GM04504 (cell line): ENCODE measurements around the gene ZCWPW1.
"Not testable (repeated sequence)": the region's sequence is repeated elsewhere in the genome, so short reads cannot be mapped to it uniquely, and the experiment has no call there.

Experiments used
- DNase-seq: peaks from one replicate; pipeline ENCODE4 v3.0.0-alpha.2; 2012; ENCODE audit warnings: low read depth

The ZCWPW1 gene

DNA sequence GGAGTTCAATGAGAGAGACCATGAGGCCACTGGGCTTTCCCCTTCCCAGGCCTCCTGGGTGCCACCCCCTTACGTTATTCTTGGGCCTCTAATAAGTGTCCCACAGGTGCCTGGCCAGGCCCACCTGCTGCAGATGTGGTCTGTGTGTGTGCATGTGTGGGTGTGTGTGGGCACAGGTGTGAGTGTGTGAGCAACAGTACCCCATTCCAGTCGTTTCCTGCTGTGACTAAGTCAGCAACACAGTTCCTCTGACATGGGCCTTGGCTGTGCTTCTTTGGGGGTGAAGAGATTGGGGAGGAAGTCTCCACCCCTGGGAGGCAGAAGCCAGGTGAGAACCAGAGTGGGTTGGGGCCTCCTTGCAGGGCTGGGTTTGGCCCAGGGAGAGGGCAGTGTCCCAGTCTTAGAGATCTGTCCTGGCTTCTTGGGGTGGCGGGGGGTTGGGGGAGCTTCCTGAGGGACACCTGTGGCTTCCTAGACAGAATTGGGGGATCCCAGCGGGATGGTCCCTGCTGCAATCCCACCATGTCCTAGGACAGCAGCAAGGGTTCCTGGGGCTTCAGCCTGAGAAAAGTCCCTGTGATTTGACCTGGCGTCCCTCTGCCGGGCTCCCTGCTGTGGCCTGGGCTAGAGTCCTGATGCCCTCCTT, 74.7 kb downstream of the ZCWPW1 start:
- DNase-seq, result no peak

DNA sequence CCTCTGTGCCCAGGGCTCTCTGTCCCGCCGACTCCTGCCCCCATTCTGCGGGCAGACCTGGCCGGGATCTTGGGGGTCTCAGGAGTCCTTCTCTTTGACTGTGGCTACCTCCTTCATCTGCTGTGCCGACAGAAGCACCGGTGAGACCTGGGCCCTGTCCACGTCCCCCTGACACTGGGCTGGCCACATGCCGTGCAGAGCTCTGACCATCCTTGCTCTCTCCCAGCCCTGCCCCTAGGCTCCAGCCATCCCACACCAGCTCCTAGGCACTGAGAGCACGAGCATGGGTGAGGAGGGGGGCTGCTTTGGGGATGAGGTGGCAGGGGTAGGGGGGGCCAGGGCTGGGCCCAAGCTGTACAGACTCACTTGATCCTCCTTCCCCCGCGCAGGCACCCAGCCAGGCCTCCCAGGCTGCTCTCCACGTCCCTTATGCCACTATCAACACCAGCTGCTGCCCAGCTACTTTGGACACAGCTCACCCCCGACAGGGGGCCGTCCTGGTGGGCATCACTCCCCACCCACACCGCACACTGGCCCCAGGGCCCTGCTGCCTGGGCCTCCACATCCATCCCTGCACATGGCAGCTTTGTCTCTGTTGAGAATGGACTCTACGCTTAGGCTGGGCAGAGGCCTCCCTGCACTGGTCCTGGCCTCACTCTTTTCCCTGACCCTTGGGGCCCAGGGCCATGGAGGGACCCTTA, 75.4 kb downstream of the ZCWPW1 start:
- no peak for DNase-seq

DNA sequence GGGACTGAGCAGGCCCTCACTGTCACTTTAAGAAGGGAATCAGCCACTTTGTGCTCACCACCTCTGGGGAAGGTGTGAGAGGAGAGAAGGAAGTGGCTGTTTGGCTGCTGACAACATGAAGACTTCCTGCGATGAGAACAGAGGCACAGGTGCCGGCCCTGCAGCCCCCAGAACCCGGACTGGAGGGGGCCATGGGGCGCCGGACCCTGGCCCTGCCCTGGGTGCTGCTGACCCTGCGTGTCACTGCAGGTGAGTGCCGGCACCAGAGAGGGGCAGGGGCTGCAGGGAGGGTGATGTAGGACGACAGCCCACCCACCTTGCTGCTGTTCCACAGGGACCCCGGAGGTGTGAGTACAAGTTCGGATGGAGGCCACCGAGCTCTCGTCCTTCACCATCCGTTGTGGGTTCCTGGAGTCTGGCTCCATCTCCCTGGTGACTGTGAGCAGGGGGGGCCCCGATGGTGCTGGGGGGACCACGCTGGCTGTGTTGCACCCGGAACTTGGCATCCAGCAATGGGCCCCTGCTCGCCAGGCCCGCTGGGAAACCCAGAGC, 76.2 kb downstream of the ZCWPW1 start:
- not testable (repeated sequence) for DNase-seq

DNA sequence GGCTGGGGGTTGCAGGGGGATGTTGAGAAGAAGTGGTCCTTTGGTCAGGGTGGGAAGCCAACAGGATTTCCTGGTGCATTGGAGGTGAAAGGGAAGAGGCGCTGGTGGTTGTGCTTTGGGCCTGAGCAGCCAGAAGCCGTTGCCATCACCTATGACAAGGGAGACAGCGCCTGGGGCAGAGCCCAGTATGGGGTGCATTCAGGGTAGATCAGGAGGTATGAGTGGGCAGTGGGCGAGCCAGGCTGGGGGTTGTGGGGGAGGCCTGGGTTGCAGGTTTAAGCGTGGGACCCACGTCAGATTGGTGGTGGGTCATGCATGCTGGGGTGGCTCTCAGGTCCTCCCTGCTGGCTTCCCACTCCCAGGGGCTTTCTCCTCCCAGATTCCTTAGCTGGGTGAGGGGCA, 76.8 kb downstream of the ZCWPW1 start:
- DNase-seq, result no peak
